GM12873 (cell line): ENCODE data around the gene FH.

Experiments
- TF ChIP-seq, protein P1 (sequence below): IDR thresholded peaks from 2 replicates; pipeline ENCODE4 v1.5.1; 2012; ENCODE audit warnings: low read depth, mild to moderate bottlenecking, moderate library complexity, low read length, control low read depth; ENCODE audit not compliant: insufficient read depth; ENCODE audit errors: missing control alignments

The FH gene

GRCh38 chr1:241456743-241457142, 62.8 kb downstream of the FH start:
- TF ChIP-seq, protein P1, sequence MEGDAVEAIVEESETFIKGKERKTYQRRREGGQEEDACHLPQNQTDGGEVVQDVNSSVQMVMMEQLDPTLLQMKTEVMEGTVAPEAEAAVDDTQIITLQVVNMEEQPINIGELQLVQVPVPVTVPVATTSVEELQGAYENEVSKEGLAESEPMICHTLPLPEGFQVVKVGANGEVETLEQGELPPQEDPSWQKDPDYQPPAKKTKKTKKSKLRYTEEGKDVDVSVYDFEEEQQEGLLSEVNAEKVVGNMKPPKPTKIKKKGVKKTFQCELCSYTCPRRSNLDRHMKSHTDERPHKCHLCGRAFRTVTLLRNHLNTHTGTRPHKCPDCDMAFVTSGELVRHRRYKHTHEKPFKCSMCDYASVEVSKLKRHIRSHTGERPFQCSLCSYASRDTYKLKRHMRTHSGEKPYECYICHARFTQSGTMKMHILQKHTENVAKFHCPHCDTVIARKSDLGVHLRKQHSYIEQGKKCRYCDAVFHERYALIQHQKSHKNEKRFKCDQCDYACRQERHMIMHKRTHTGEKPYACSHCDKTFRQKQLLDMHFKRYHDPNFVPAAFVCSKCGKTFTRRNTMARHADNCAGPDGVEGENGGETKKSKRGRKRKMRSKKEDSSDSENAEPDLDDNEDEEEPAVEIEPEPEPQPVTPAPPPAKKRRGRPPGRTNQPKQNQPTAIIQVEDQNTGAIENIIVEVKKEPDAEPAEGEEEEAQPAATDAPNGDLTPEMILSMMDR = no peak

DNA sequence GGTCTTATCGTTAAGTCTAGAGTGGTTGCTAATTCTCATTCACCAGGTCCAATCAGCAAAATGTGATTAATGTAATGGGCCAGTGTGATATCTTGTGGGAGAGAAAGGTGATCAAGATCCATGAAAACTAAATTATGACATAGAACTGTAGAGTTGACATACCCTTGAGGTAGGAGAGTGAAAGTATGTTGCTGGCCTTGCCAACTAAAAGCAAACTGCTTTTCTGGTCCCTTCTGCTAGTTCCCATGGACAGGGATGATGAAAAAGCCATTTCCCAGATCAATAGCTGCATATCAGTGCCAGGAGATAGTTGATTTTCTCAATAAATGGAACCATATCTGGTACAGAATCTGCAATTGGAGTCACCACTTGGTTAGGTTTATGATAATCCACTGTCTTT, 65.8 kb downstream of the FH start:
- TF ChIP-seq, protein P1 = no peak

GRCh38 chr1:241451956-241452355, 67.6 kb downstream of the FH start:
- TF ChIP-seq, protein P1 = no peak
